Sigmoid colon (tissue), 4 donors: Measurements from ENCODE around the gene E2F6.

ENCODE experiments used
- EP300 ChIP-seq, 4 donors: sonication (generic); formaldehyde crosslinking; IDR thresholded peaks; one replicate each; pipeline ENCODE4 v1.6.1; 2017; ENCODE audit warnings: antibody characterized with exemption in 4 of 4
- POLR2A ChIP-seq, 2 donors: fragments of 450-650 bp; IDR thresholded peaks; one replicate each; pipeline ENCODE4 v1.6.1; 2016; ENCODE audit warnings: antibody characterized with exemption in 2 of 2, mild to moderate bottlenecking in 2 of 2, moderate library complexity in 2 of 2
- POLR2AphosphoS5 ChIP-seq, 4 donors: sonication (generic); formaldehyde crosslinking; IDR thresholded peaks; one replicate each; pipeline ENCODE4 v1.6.1; 2017; ENCODE audit warnings: antibody characterized with exemption in 4 of 4
- TF ChIP-seq, protein P1 (sequence below), 4 experiments: fragments of 450-650 bp in 3 of 4; fragments of 200-600 bp in 1 of 4; IDR thresholded peaks; one replicate each; pipeline ENCODE4 v1.5.1; 2016 to 2019; ENCODE audit warnings: antibody characterized with exemption in 4 of 4, mild to moderate bottlenecking in 3 of 4, moderate library complexity in 2 of 4

DNA sequence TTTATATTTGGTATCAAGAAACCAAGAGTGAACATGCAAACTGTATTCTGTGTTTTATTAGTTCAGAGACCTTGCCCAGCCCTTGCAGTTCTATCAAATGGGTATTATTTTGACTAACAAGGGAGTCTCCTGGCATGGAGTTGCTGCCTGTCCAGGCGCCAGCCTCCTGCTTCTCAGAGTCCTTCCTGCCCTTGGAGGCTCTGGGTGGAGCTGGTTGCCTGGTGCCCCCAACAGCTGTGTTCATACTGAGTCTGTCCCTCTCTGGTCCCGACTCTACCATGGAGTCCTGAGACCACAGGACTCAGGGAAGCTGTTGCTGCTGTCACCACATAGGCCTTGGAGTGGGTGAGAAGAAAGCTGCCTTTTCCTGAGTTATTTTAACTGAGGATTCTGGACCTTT, 41.6 kb upstream of the E2F6 start:
- no peak for TF ChIP-seq EP300 (IDR thresholded peaks at IDR 0.05)
- TF ChIP-seq POLR2A (IDR thresholded peaks at IDR 0.05) = no peak
- TF ChIP-seq, protein P1, sequence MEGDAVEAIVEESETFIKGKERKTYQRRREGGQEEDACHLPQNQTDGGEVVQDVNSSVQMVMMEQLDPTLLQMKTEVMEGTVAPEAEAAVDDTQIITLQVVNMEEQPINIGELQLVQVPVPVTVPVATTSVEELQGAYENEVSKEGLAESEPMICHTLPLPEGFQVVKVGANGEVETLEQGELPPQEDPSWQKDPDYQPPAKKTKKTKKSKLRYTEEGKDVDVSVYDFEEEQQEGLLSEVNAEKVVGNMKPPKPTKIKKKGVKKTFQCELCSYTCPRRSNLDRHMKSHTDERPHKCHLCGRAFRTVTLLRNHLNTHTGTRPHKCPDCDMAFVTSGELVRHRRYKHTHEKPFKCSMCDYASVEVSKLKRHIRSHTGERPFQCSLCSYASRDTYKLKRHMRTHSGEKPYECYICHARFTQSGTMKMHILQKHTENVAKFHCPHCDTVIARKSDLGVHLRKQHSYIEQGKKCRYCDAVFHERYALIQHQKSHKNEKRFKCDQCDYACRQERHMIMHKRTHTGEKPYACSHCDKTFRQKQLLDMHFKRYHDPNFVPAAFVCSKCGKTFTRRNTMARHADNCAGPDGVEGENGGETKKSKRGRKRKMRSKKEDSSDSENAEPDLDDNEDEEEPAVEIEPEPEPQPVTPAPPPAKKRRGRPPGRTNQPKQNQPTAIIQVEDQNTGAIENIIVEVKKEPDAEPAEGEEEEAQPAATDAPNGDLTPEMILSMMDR (IDR thresholded peaks at IDR 0.05) = no peak
- no peak for TF ChIP-seq POLR2AphosphoS5 (IDR thresholded peaks at IDR 0.05)
